HK-2 (cell line): ENCODE measurements around the gene OLIG2.

Source experiments
- DNase-seq: peaks from one replicate; pipeline ENCODE4 v3.0.0-alpha.2; 2018; ENCODE audit not compliant: unreplicated experiment

Gene OLIG2

GRCh38 chr21:33019885-33020557, 5.7 kb upstream of the OLIG2 start:
- no peak for DNase-seq

- no peak for DNase-seq
Measured at GRCh38 chr21:33020558-33021100, 5.1 kb upstream of the OLIG2 start.

GRCh38 chr21:33021150-33021549, 4.6 kb upstream of the OLIG2 start:
- DNase-seq, result no peak

GRCh38 chr21:33021667-33022066, 4.1 kb upstream of the OLIG2 start:
- no peak for DNase-seq

GRCh38 chr21:33022489-33022827, 3.3 kb upstream of the OLIG2 start:
- no peak for DNase-seq

- DNase-seq, result no peak
Measured at GRCh38 chr21:33022828-33023573, 2.7 kb upstream of the OLIG2 start.

GRCh38 chr21:33023574-33024200, 2.0 kb upstream of the OLIG2 start:
- no peak for DNase-seq

- DNase-seq, result no peak
Measured at GRCh38 chr21:33024201-33025103, 1.3 kb upstream of the OLIG2 start.

- DNase-seq, result no peak
Measured at GRCh38 chr21:33025106-33025488, 638 bp upstream of the OLIG2 start.

GRCh38 chr21:33026443-33026858, 716 bp downstream of the OLIG2 start:
- DNase-seq, result no peak

- DNase-seq, result no peak
Measured at GRCh38 chr21:33026878-33027400, 1.2 kb downstream of the OLIG2 start.

- no peak for DNase-seq
Measured at GRCh38 chr21:33027401-33028286, 1.9 kb downstream of the OLIG2 start.

GRCh38 chr21:33028287-33028670, 2.5 kb downstream of the OLIG2 start:
- DNase-seq, result no peak

GRCh38 chr21:33028773-33029384, 3.1 kb downstream of the OLIG2 start:
- DNase-seq, result no peak

GRCh38 chr21:33029385-33029921, 3.7 kb downstream of the OLIG2 start:
- no peak for DNase-seq

- DNase-seq, result no peak
Measured at GRCh38 chr21:33029975-33030461, 4.3 kb downstream of the OLIG2 start.

GRCh38 chr21:33030633-33031032, 4.9 kb downstream of the OLIG2 start:
- DNase-seq, result no peak

- no peak for DNase-seq
Measured at GRCh38 chr21:33031152-33031911, 5.6 kb downstream of the OLIG2 start.
